DMS153 (cell line): ENCODE data around the gene PLEKHA1.

Source experiments
- DNase-seq: peaks from one replicate; lab custom pipeline; 2025; lab: John Stamatoyannopoulos, UW

The PLEKHA1 gene

GRCh38 chr10:122480146-122480833, 105.8 kb downstream of the PLEKHA1 start:
- no peak for DNase-seq

GRCh38 chr10:122481296-122482056, 107.0 kb downstream of the PLEKHA1 start:
- no peak for DNase-seq
